CD4-positive, alpha-beta memory T cell (primary cell): ENCODE results near the gene TM2D1. TPM values are rescaled to one million over a fixed set of nuclear protein-coding genes. Genes with fewer than 3 reads are reported as not detected.

ENCODE experiments used
- CTCF ChIA-PET: fragments of 350-600 bp; sonication (Branson Sonifier 250); formaldehyde crosslinking; loops from one replicate; lab custom pipeline; 2021; ENCODE audit warnings: inconsistent platforms; ENCODE audit not compliant: partially characterized antibody; lab: Charles Lee
- POLR2A ChIA-PET: fragments of 350-600 bp; sonication (Branson Sonifier 250); formaldehyde crosslinking; loops from one replicate; lab custom pipeline; 2021; ENCODE audit not compliant: partially characterized antibody; lab: Charles Lee
- DNase-seq, 5 donors: peaks; one replicate each; pipeline versions ENCODE4 v3.0.0 to v3.0.0-alpha.2; 2020 to 2022; ENCODE audit warnings: mixed read lengths in 1 of 5
- H3K27ac ChIP-seq: one replicate; pipeline ENCODE4 v1.7.0; 2013; ENCODE audit warnings: low read depth, low read length
- H3K27me3 ChIP-seq: 2 replicates; pipeline ENCODE4 v1.7.0; 2013; ENCODE audit warnings: mild to moderate bottlenecking, low read length, moderate library complexity; ENCODE audit not compliant: insufficient read depth
- H3K36me3 ChIP-seq: 2 replicates; pipeline ENCODE4 v1.7.0; 2013; ENCODE audit warnings: mild to moderate bottlenecking, low read length, moderate library complexity; ENCODE audit not compliant: insufficient read depth
- H3K4me1 ChIP-seq: 2 replicates; pipeline ENCODE4 v1.7.0; 2013; ENCODE audit warnings: mild to moderate bottlenecking, low read length, moderate library complexity; ENCODE audit not compliant: insufficient read depth
- H3K4me3 ChIP-seq, 2 donors: one replicate each; pipeline ENCODE4 v1.7.0; 2013; ENCODE audit warnings: low read length in 2 of 2, mild to moderate bottlenecking in 1 of 2
- H3K9me3 ChIP-seq, 2 donors: one replicate each; pipeline ENCODE4 v1.7.0; 2013; ENCODE audit warnings: low read length in 2 of 2, control low read depth in 1 of 2; ENCODE audit not compliant: control insufficient read depth in 1 of 2
- H3K27ac Mint-ChIP-seq, 7 donors: one replicate each; pipeline ENCODE4 v1.8.0; 2020 to 2021; ENCODE audit warnings: mixed read lengths in 7 of 7, mild to moderate bottlenecking in 6 of 7, inconsistent platforms in 3 of 7, moderate library complexity in 3 of 7
- H3K27me3 Mint-ChIP-seq, 2 donors: one replicate each; pipeline ENCODE4 v1.8.0; 2020 to 2021; ENCODE audit warnings: mixed read lengths in 2 of 2
- H3K36me3 Mint-ChIP-seq, 2 donors: one replicate each; pipeline ENCODE4 v1.8.0; 2020 to 2021; ENCODE audit warnings: mixed read lengths in 2 of 2, inconsistent platforms in 1 of 2, mild to moderate bottlenecking in 1 of 2
- H3K4me1 Mint-ChIP-seq, 4 donors: one replicate each; pipeline ENCODE4 v1.8.0; 2020 to 2021; ENCODE audit warnings: mixed read lengths in 4 of 4, mild to moderate bottlenecking in 1 of 4
- H3K4me3 Mint-ChIP-seq, 8 donors: one replicate each; pipeline ENCODE4 v1.8.0; 2020 to 2021; ENCODE audit warnings: mixed read lengths in 8 of 8, mild to moderate bottlenecking in 7 of 8, moderate library complexity in 6 of 8, inconsistent platforms in 3 of 8
- H3K9me3 Mint-ChIP-seq, 8 donors: one replicate each; pipeline ENCODE4 v1.8.0; 2020 to 2021; ENCODE audit warnings: mixed read lengths in 8 of 8, mild to moderate bottlenecking in 5 of 8, inconsistent platforms in 3 of 8, moderate library complexity in 1 of 8
- intact Hi-C: fragments of 100-400 bp; cut with micrococcal nuclease; formaldehyde crosslinking; loops from one replicate; pipeline ENCODE4 v1.15.1; 2023
- polyA plus RNA-seq, 2 donors: library from polyadenylated mRNA; unstranded; fragments of 300-500 nt; fragmentation: Illumina TruSeq; gene quantifications; one replicate each; pipeline ENCODE4 v1.2.3, GENCODE V29; 2021
- total RNA-seq, 2 experiments: library from RNA; stranded (reverse); gene quantifications; one replicate each; pipeline ENCODE4 v1.2.3, GENCODE V29; 2021

The TM2D1 gene
- total and polyA plus RNA-seq, 4 experiments from 2014 or later = 33.3 to 55.1 (median 44.8) TPM

DNA sequence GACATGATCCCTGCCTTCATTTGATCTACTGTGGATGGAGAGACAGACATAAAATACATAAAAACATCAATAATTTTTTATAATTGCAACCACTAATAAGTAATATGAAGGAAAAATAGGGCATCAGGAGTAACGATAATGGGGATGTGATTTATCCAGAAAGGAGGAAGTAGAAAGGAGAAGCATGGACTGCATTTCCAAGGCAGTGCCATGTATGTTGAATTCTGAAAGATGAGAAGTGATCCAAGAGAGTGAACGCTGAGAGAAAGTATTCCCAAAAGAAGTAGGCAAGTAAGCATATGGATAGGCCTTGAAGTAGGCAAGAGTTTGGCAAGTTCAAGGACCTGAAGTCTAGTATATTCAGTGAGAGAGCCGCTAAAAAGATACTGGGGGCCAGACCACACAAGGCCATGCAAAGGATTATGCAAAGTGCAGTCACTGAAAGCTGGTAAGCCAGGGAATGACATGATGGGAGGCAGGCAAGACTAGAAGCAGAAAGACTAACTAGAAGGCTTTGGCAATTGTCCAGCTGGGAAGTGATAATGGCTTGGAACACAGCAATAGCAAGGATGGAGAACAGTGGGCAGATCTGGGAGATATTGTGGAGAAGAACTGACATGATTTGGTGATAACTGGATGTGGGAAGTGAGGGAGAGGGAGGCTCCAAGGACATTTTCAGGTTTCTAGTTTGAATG is 85.9 kb downstream of the TM2D1 start:
- no peak overlapping the region for H3K4me3 Mint-ChIP-seq
- Histone ChIP-seq H3K27me3 (no peaks in the 10 kb centered on the region), H3K27ac (no peak overlapping the region), H3K36me3 (no peaks in the 10 kb centered on the region), H3K9me3 (no peaks in the 10 kb centered on the region), H3K4me1 (peaks cover 4% of the 10 kb centered on the region), H3K4me3 (no peak overlapping the region)
- POLR2A ChIA-PET = no interaction called here
- H3K9me3 Mint-ChIP-seq = no peaks in the 10 kb centered on the region
- peaks cover 4 to 14% (median 9%) of the 10 kb centered on the region in 4 donors for H3K4me1 Mint-ChIP-seq
- CTCF ChIA-PET = no interaction called here
- intact Hi-C loops = no loop called here
- peaks cover 1 to 4% of the 10 kb centered on the region in 2 donors for H3K27me3 Mint-ChIP-seq
- H3K36me3 Mint-ChIP-seq = no peaks in the 10 kb centered on the region
- no peak overlapping the region for H3K27ac Mint-ChIP-seq
- no peak for DNase-seq

DNA sequence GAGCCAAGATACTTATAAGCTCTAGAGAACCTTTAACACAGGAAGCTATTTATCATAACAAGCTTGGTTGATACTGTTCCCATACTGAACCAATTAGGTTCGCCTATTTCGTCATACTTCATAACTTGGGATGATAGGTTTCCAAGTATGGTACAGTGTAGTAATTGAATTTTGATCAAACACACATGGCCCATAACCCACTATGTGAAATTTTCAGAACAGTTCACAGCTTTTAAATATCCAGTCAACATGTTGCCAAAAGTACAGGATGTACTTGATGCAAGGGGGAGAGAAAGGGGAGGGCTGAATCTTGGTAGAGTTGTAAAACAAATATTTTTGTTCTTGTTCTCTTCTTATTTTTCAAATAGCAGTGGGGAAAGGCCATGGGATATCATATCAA is 86.6 kb downstream of the TM2D1 start:
- no peaks in the 10 kb centered on the region for H3K36me3 ChIP-seq
- Mint-ChIP-seq H3K36me3 (no peaks in the 10 kb centered on the region), H3K4me1 (peaks cover 4 to 14% (median 9%) of the 10 kb centered on the region in 4 donors), H3K27me3 (peaks cover 1 to 4% of the 10 kb centered on the region in 2 donors), H3K4me3 (no peak overlapping the region), H3K9me3 (no peaks in the 10 kb centered on the region), H3K27ac (no peak overlapping the region)
- no peak for DNase-seq
- H3K9me3 ChIP-seq = no peaks in the 10 kb centered on the region
- peaks cover 4% of the 10 kb centered on the region for H3K4me1 ChIP-seq
- ChIA-PET CTCF (interaction anchor here (1.4 kb wide), 1 partner anchor 8 kb away, joined by 3 read pairs; no protein-coding TSS in a partner anchor), POLR2A (no interaction called here)
- H3K27ac ChIP-seq = no peak overlapping the region
- no peaks in the 10 kb centered on the region for H3K27me3 ChIP-seq
- intact Hi-C loops = no loop called here
- no peak overlapping the region for H3K4me3 ChIP-seq

DNA sequence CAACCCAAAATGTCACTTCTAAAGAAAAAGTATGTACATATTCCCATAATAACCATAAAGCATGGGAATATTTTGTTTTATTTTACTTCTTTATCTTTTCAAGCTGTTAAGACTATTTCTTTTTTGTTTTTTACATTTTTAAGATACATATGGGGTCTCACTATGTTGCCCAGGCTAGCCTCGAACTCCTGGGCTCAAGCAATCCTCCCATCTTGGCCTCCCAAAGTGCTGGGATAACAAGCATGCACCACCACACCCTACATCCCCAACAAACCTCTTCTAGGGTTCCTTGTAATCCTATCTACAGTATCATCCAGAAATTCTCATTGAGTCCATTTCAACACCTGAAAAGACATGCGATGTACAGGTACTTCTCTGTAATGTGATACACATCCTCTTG is 87.5 kb downstream of the TM2D1 start:
- intact Hi-C loops = no loop called here
- DNase-seq = no peak
- POLR2A ChIA-PET = no interaction called here

GRCh38 chr1:61636814-61637213 is 88.1 kb downstream of the TM2D1 start:
- DNase-seq = no peak
- H3K9me3 ChIP-seq = no peaks in the 10 kb centered on the region
- H3K36me3 ChIP-seq = no peaks in the 10 kb centered on the region
- intact Hi-C loops = no loop called here
- Mint-ChIP-seq H3K4me3 (no peak overlapping the region), H3K36me3 (no peaks in the 10 kb centered on the region), H3K9me3 (no peaks in the 10 kb centered on the region), H3K27me3 (peaks cover 1 to 3% of the 10 kb centered on the region in 2 donors), H3K27ac (no peak overlapping the region), H3K4me1 (peaks cover 2 to 12% (median 7%) of the 10 kb centered on the region in 4 donors)
- ChIA-PET CTCF (interaction anchor here (1.0 kb wide), 1 partner anchor 8 kb away, joined by 3 read pairs; no protein-coding TSS in a partner anchor), POLR2A (no interaction called here)
- no peak overlapping the region for H3K4me3 ChIP-seq
- H3K27ac ChIP-seq = no peak overlapping the region
- peaks cover 1% of the 10 kb centered on the region for H3K4me1 ChIP-seq
- H3K27me3 ChIP-seq = no peaks in the 10 kb centered on the region

More for the DNA sequence above, 87.5 kb downstream of the TM2D1 start:
- Mint-ChIP-seq H3K27ac (no peak overlapping the region), H3K27me3 (peaks cover 1 to 4% of the 10 kb centered on the region in 2 donors), H3K4me3 (no peak overlapping the region), H3K9me3 (no peaks in the 10 kb centered on the region), H3K4me1 (peaks cover 4 to 14% (median 9%) of the 10 kb centered on the region in 4 donors), H3K36me3 (no peaks in the 10 kb centered on the region)
- Histone ChIP-seq H3K27me3 (no peaks in the 10 kb centered on the region), H3K36me3 (no peaks in the 10 kb centered on the region), H3K9me3 (no peaks in the 10 kb centered on the region), H3K27ac (no peak overlapping the region), H3K4me3 (no peak overlapping the region), H3K4me1 (peaks cover 4% of the 10 kb centered on the region)
- CTCF ChIA-PET = interaction anchor here (1.4 kb wide), 1 partner anchor 9 kb away, joined by 3 read pairs; no protein-coding TSS in a partner anchor

DNA sequence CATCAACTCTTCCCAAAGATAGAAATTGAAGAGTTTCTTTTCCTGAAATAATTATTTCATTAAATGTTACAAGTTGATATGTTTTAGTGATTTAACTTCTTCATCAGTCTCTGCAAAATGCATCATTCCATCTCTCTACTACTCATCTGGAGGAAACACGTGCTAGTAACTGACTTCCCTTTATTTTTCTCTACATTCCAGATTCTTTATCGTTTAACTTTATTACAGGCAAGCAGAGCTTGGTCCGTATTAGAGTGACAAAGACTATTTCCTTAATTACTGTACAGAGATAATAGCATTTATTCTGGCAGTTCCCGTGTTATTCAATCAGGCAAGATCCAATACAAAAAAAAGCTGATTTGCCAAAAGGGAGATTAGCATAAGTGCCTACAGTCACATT is 88.6 kb downstream of the TM2D1 start:
- H3K9me3 Mint-ChIP-seq = no peaks in the 10 kb centered on the region
- H3K9me3 ChIP-seq = no peaks in the 10 kb centered on the region
- H3K27ac ChIP-seq = no peak overlapping the region
- peaks cover 0 to 8% (median 3%) of the 10 kb centered on the region in 4 donors for H3K4me1 Mint-ChIP-seq
- no peak overlapping the region for H3K27ac Mint-ChIP-seq
- H3K36me3 ChIP-seq = no peaks in the 10 kb centered on the region
- intact Hi-C loops = no loop called here
- POLR2A ChIA-PET = no interaction called here
- CTCF ChIA-PET = interaction anchor here (1.0 kb wide), 1 partner anchor 9 kb away, joined by 3 read pairs; no protein-coding TSS in a partner anchor
- no peaks in the 10 kb centered on the region for H3K27me3 ChIP-seq
- no peaks in the 10 kb centered on the region for H3K4me1 ChIP-seq
- no peak for DNase-seq
- no peak overlapping the region for H3K4me3 Mint-ChIP-seq
- H3K4me3 ChIP-seq = no peak overlapping the region
- H3K27me3 Mint-ChIP-seq = peaks cover 0 to 1% of the 10 kb centered on the region in 2 donors
- H3K36me3 Mint-ChIP-seq = no peaks in the 10 kb centered on the region

DNA sequence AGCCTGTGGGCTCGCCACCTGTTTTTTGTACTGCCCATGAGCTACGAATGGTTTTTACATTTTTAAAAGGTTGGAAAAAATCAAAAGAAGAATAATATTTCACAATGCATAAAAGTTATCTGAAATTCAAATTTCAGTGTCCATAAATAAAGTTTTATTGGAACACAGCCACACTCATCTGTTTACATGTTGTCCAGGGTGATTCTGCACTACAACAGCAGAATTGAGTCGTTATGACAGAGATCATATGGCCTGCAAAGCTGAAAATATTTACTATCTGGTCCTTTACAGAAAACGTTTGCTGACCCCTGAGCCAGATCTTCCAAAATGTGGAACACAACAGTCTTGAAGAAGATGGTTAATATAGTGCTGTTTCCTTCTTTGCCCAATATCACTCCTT is 89.4 kb downstream of the TM2D1 start:
- DNase-seq = no peak
- intact Hi-C loops = no loop called here
- no peaks in the 10 kb centered on the region for H3K9me3 Mint-ChIP-seq
- Histone ChIP-seq H3K27me3 (no peaks in the 10 kb centered on the region), H3K4me1 (no peaks in the 10 kb centered on the region), H3K27ac (no peak overlapping the region), H3K4me3 (no peak overlapping the region), H3K36me3 (no peaks in the 10 kb centered on the region), H3K9me3 (no peaks in the 10 kb centered on the region)
- ChIA-PET POLR2A (no interaction called here), CTCF (no interaction called here)
- peaks cover 0 to 1% of the 10 kb centered on the region in 2 donors for H3K27me3 Mint-ChIP-seq
- no peak overlapping the region for H3K27ac Mint-ChIP-seq
- H3K36me3 Mint-ChIP-seq = no peaks in the 10 kb centered on the region
- no peak overlapping the region for H3K4me3 Mint-ChIP-seq
- H3K4me1 Mint-ChIP-seq = peaks cover 0 to 3% (median 0%) of the 10 kb centered on the region in 4 donors

GRCh38 chr1:61631436-61631835 is 93.5 kb downstream of the TM2D1 start:
- DNase-seq = no peak
- intact Hi-C loops = no loop called here
- no peaks in the 10 kb centered on the region for H3K36me3 ChIP-seq
- Mint-ChIP-seq H3K4me3 (no peak overlapping the region), H3K27ac (no peak overlapping the region), H3K27me3 (peaks cover 0 to 4% of the 10 kb centered on the region in 2 donors), H3K4me1 (no peaks in the 10 kb centered on the region), H3K36me3 (no peaks in the 10 kb centered on the region), H3K9me3 (peaks cover 0 to 2% (median 0%) of the 10 kb centered on the region in 8 donors)
- no peaks in the 10 kb centered on the region for H3K27me3 ChIP-seq
- H3K4me3 ChIP-seq = no peak overlapping the region
- H3K9me3 ChIP-seq = no peaks in the 10 kb centered on the region
- ChIA-PET CTCF (interaction anchor here (3.2 kb wide), 1 partner anchor 10 kb away, joined by 15 read pairs; no protein-coding TSS in a partner anchor), POLR2A (no interaction called here)
- H3K4me1 ChIP-seq = no peaks in the 10 kb centered on the region
- H3K27ac ChIP-seq = no peak overlapping the region
